GM12892 (cell line): ENCODE measurements around the gene ITSN1.

Experiments
- POLR2A ChIP-seq: IDR thresholded peaks from 2 replicates; pipeline ENCODE4 v1.6.1; 2011; ENCODE audit warnings: low read depth, low read length, control low read depth
- POLR2AphosphoS5 ChIP-seq: IDR thresholded peaks from 2 replicates; pipeline ENCODE4 v1.6.1; 2011; ENCODE audit warnings: low read depth, low read length, control low read depth

- TF ChIP-seq POLR2AphosphoS5 (no peak), POLR2A (no peak)
Measured at GRCh38 chr21:33855190-33855589, 212.9 kb downstream of the ITSN1 start.
